Measurements from ENCODE around the gene CD79B. TPM values are rescaled to one million over a fixed set of nuclear protein-coding genes. Genes with fewer than 3 reads are reported as not detected.

The CD79B gene
- total RNA-seq, 1 donor from 2014 or later = 706 TPM

GRCh38 chr17:63960430-63960829, 28.3 kb upstream of the CD79B start:
- DNase-seq = no peak
- Mint-ChIP-seq H3K27me3 (no peaks in the 10 kb centered on the region), H3K4me1 (peaks cover 16% of the 10 kb centered on the region), H3K9me3 (no peaks in the 10 kb centered on the region), H3K4me3 (no peak overlapping the region), H3K36me3 (ENCODE audit: low read depth) (no peaks in the 10 kb centered on the region), H3K27ac (no peak overlapping the region)
- intact Hi-C loops (cut with micrococcal nuclease) = no loop called here
- CTCF ChIA-PET = no interaction called here
- no peak for TF ChIP-seq CTCF (IDR thresholded peaks at IDR 0.05)
- no peak for ATAC-seq (ENCODE audit: low read depth)
- POLR2A ChIA-PET = no interaction called here

GRCh38 chr17:63960006-63960405, 27.9 kb upstream of the CD79B start:
- no peaks in the 10 kb centered on the region for H3K36me3 Mint-ChIP-seq (ENCODE audit: low read depth)
- ChIA-PET CTCF (no interaction called here), POLR2A (no interaction called here)
- peaks cover 19% of the 10 kb centered on the region for H3K4me1 Mint-ChIP-seq
- intact Hi-C loops (cut with micrococcal nuclease) = no loop called here
- no peaks in the 10 kb centered on the region for H3K9me3 Mint-ChIP-seq
- no peaks in the 10 kb centered on the region for H3K27me3 Mint-ChIP-seq
- no peak overlapping the region for H3K27ac Mint-ChIP-seq
- no peak for TF ChIP-seq CTCF (IDR thresholded peaks at IDR 0.05)
- ATAC-seq (ENCODE audit: low read depth) (no peak), DNase-seq (no peak)
- H3K4me3 Mint-ChIP-seq = no peak overlapping the region

GRCh38 chr17:63956296-63956920, 24.3 kb upstream of the CD79B start:
- no peak for TF ChIP-seq CTCF (IDR thresholded peaks at IDR 0.05)
- no peaks in the 10 kb centered on the region for H3K36me3 Mint-ChIP-seq (ENCODE audit: low read depth)
- POLR2A ChIA-PET = interaction anchor here (1.2 to 1.9 kb wide), 3 partner anchors 10 to 189 kb away, joined by 4 to 10 read pairs (median 5); partner anchors contain the start of gene CD79B
- peak overlapping the region; percentile 11 for H3K27ac Mint-ChIP-seq
- peaks cover 34% of the 10 kb centered on the region for H3K4me1 Mint-ChIP-seq
- ATAC-seq (ENCODE audit: low read depth) = no peak
- CTCF ChIA-PET = interaction anchor here (0.8 to 9.4 kb wide), 7 partner anchors 10 to 177 kb away, joined by 3 to 162 read pairs (median 4); partner anchors contain the start of gene GH1
- intact Hi-C loops (cut with micrococcal nuclease) = no loop called here
- H3K27me3 Mint-ChIP-seq = no peaks in the 10 kb centered on the region
- no peak for DNase-seq
- no peaks in the 10 kb centered on the region for H3K9me3 Mint-ChIP-seq
- no peak overlapping the region for H3K4me3 Mint-ChIP-seq

GRCh38 chr17:63955791-63956190, 23.7 kb upstream of the CD79B start:
- Mint-ChIP-seq H3K27ac (peak overlapping the region; percentile 73), H3K36me3 (ENCODE audit: low read depth) (no peaks in the 10 kb centered on the region)

More at GRCh38 chr17:63955791-63956190, 23.7 kb upstream of the CD79B start:
- DNase-seq = no peak
- ATAC-seq (ENCODE audit: low read depth) = no peak
- Mint-ChIP-seq H3K9me3 (no peaks in the 10 kb centered on the region), H3K4me3 (no peak overlapping the region), H3K27me3 (no peaks in the 10 kb centered on the region), H3K4me1 (peaks cover 34% of the 10 kb centered on the region)
- no peak for TF ChIP-seq CTCF (IDR thresholded peaks at IDR 0.05)
- intact Hi-C loops (cut with micrococcal nuclease) = loop anchor here (2.0 kb wide), 1 partner anchor 17 kb away; the partner anchor contains the start of gene SCN4A
- ChIA-PET CTCF (interaction anchor here (1.2 to 9.4 kb wide), 6 partner anchors 9 to 178 kb away, joined by 3 to 162 read pairs (median 12); partner anchors contain the start of gene GH1), POLR2A (interaction anchor here (1.2 to 1.4 kb wide), 2 partner anchors 17 to 190 kb away, joined by 3 to 4 read pairs; partner anchors contain the start of gene SCN4A)
